ENCODE data around the gene SFXN4. TPM values are rescaled to one million over a fixed set of nuclear protein-coding genes. Genes with fewer than 3 reads are reported as not detected.

The SFXN4 gene
- 10 to 100 TPM; 30.8 to 37.0 TPM for total RNA-seq
- long read RNA-seq, transcript SFXN4-201 (14 exons, 1,363 nt), result major isoform, 23 of 43 reads
- long read RNA-seq, partial matches to known transcripts, result 1 of 43 reads
- long read RNA-seq, other reads (novel, unspliced or antisense), result 19 of 43 reads

GRCh38 chr10:119165171-119166117, at the start of gene SFXN4:
SFXN4 (minus strand) TSS chr10:119165714; CDS start chr10:119165647, 67 bp downstream.
- intact Hi-C loops (cut with DNase I, micrococcal nuclease), result no loop called here
- ATAC-seq (peak; percentile 95), DNase-seq (peak; percentile 78 to 87)

DNA sequence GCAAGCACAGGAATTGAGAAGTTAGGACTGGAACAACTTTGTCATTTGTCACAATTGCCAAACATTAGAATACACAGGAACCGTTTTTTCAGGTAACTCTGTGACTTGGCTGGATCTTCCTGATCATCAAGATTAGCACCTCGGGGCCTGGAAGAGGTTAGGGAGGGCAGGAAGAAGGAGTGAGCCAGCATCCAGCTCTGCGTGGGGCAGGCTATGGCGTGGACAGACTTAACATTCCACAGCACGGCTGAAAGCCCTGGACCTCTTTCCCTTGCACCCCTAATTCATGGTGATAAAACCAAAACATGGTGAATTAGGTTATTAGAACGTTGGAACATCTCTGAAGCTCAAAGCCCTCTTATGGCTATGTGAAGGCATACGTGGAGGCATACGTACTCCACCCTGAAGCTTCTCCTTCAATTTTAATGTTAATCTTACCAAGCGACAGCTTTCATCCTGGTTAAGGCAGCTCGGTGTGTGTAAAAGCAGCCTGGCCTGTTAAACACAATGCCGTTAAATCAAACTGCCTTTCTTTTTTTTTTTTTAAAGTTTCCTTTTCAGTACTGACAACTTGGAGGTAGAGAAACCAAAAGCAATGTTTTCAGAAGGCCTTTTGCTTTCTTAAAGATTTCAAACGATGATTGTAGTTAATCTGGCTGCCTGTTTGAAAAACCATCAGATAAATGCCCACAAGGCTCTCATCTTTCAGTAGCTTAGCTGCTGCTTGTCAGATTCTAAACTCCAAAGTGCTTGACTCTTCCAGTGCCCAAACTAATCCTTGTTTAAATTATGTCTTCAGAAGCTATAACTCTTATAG, 46.3 kb upstream of the SFXN4 start:
- intact Hi-C loops (cut with DNase I, micrococcal nuclease), result no loop called here
- ATAC-seq, result no peak
- no peak for DNase-seq

- intact Hi-C loops (cut with DNase I, micrococcal nuclease), result no loop called here
- DNase-seq, result no peak
Observed at GRCh38 chr10:119211176-119211575, 45.7 kb upstream of the SFXN4 start.

GRCh38 chr10:119210633-119211032, 45.1 kb upstream of the SFXN4 start:
- intact Hi-C loops (cut with DNase I, micrococcal nuclease), result no loop called here
- ATAC-seq (no peak), DNase-seq (no peak)

More at GRCh38 chr10:119211176-119211575, 45.7 kb upstream of the SFXN4 start:
- no peak for ATAC-seq

DNA sequence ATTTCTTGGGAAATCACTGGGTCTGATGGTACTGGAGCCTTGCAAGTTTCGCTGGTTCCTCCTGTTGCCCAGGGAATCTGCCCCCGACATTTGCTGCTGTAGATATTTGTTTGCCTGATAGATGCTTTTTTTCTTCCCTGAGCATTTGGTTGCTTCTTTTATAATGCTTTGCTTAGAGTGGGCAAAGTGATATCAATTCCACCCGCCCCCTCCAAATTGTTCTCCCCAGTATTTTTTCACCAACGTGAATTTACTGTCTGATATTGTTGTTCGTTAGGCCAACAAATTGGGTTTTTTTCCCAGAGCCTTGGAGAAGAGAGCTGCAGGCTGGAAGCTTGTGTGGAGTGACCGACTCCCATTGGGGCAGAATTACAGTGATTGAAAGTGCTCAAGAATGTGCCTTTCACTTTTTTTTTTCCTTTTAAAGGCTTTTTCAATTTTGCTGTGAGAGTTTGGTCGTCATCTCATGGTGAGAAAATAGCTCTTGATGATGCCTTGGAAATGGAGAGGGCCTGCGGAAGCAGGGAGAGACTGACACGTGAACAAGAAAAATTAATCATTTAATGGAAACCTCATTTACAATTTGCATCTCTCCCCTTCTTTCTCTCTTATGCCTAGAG, 44.3 kb upstream of the SFXN4 start:
- no peak for DNase-seq
- no peak for ATAC-seq
- intact Hi-C loops (cut with DNase I, micrococcal nuclease), result loop anchor here (10.0 kb wide), 2 partner anchors 205 to 235 kb away; no protein-coding TSS in a partner anchor

GRCh38 chr10:119209035-119209735, 43.7 kb upstream of the SFXN4 start:
- no peak for ATAC-seq
- intact Hi-C loops (cut with DNase I, micrococcal nuclease), result loop anchor here (10.0 kb wide), 2 partner anchors 206 to 236 kb away; no protein-coding TSS in a partner anchor
- peak; percentile 53 to 76 for DNase-seq

DNA sequence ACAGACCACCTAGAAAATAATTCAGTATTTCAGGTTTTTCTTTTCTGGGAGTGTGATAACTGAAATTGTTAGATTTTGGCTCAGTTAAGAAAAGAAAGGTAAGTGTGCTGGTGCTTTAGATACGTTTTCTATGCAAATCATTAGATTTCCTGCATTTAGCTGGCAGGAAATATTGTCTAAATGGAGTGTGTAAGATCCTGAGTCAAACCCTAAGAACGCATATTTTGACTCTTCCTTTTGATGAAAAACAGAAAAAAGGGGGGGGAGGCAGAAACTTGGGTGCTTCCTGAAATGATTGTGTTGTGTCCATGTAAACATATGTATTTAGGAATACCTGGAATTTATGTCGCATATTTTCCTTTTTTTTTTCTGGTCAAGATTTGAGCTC, 43.0 kb upstream of the SFXN4 start:
- no peak for DNase-seq
- intact Hi-C loops (cut with DNase I, micrococcal nuclease), result loop anchor here (10.0 kb wide), 2 partner anchors 206 to 236 kb away; no protein-coding TSS in a partner anchor

GRCh38 chr10:119207713-119208552, 42.4 kb upstream of the SFXN4 start:
- intact Hi-C loops (cut with DNase I, micrococcal nuclease), result loop anchor here (10.0 kb wide), 2 partner anchors 207 to 237 kb away; no protein-coding TSS in a partner anchor
- ATAC-seq, result peak; percentile 16
- peak; percentile 38 to 51 for DNase-seq

More for the DNA sequence above, 43.0 kb upstream of the SFXN4 start:
- ATAC-seq, result no peak

DNA sequence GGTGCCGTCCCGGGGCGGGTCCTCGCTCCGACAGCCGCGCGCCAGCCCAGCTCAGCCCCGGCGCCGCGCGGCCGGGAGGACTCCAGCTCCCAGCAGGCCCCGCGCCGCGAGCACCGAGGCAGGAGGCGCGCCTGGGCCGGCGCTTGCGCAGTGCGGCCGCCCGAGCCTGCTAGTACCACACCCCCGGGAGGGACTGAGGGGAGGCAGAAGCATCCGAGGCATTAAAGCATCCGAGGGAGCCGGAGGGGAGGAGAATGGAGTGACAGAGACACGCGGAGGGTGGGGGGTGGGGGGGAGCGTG, 41.8 kb upstream of the SFXN4 start, which contains the start of gene GRK5:
TSS of gene GRK5 (plus strand) at position 206 of the 301 bp plus-strand sequence. CDS start 347 bp downstream, outside the sequence.
- intact Hi-C loops (cut with DNase I, micrococcal nuclease), result loop anchor here (10.0 kb wide), 2 partner anchors 207 to 237 kb away; no protein-coding TSS in a partner anchor
- ATAC-seq (peak; percentile 93), DNase-seq (peak; percentile 94)

DNA sequence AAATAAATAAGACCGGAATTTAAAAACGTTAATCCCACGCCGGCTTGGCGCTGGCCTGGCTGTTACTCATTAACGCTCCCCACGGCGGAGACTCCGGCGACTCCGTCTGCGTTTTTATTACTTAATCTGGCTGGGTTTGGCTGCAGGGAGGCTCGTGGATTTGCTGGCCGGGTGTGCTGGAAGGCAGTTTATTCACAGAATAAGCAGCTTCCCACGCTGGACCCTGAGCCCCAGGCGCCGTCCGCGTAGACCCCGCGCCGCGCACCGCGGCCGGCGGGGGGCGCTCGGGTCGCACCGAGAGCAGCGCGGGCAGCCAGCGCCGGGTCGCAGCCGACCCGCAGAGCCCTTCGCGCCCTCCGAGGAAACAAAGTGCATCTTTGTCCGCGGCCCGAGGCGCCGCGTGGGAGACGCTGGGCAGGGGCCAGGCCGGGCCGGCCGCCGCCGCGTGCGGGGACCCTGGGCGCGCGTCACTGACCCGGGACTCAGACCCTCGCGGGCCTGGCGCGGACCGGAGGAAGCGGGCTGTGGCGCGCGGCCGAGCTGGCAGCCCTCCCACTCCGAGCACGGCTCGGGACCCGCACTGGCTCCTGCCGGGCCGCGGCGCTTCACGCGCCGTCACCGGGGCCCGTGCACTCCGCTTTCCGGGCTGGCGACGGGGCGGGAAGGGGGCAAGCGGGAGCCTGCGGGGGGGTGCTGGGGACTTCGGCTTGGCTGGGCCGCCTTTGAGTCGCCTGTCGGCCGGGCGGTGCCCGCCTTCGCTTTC, 41.3 kb upstream of the SFXN4 start:
- peak; percentile 62 to 78 for DNase-seq
- intact Hi-C loops (cut with DNase I, micrococcal nuclease), result loop anchor here (10.0 kb wide), 2 partner anchors 208 to 238 kb away; no protein-coding TSS in a partner anchor
- ATAC-seq, result peak; percentile 53

DNA sequence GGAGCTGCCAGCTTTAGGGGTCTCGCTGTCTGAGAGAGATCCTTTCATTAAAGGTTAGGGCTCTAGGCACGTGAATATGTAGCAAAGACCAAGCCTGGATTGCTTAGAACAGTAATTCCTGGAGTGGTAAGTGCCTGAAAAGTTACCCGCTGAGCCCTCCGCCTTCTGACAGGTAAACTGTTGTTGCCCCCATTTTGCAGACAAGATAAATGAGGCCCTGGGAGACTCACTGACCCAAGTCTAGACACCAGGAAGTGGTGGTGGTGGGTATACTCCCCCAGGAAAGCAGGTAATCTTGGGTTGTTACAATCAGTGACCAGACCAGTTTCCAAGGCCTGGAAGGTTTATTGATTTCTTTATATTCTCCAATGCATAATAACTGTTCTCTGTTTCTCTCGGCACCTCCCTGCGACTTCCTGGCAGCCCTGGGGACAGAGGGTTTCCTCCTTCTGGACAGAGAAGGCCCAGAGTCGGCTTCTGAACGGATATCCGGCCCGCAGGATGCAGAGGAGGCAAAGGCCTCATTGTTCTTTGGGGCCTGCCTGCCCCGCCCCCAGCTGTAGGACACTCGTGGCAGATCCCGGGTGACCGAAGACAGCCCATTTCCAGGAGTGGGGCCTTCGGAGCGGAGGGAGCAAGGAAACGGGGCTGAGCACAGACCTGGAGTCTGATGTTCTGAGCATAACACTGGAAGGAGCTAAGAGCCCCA, 40.5 kb upstream of the SFXN4 start:
- DNase-seq (peak; percentile 75 to 83), ATAC-seq (peak; percentile 48)
- intact Hi-C loops (cut with DNase I, micrococcal nuclease), result loop anchor here (10.0 kb wide), 2 partner anchors 209 to 239 kb away; no protein-coding TSS in a partner anchor

- DNase-seq (no peak), ATAC-seq (no peak)
- intact Hi-C loops (cut with DNase I, micrococcal nuclease), result loop anchor here (10.0 kb wide), 2 partner anchors 212 to 242 kb away; no protein-coding TSS in a partner anchor
Observed at GRCh38 chr10:119203006-119203405, 37.5 kb upstream of the SFXN4 start.

GRCh38 chr10:119201233-119201632, 35.7 kb upstream of the SFXN4 start:
- intact Hi-C loops (cut with DNase I, micrococcal nuclease), result loop anchor here (10.0 kb wide), 2 partner anchors 214 to 244 kb away; no protein-coding TSS in a partner anchor
- DNase-seq (no peak), ATAC-seq (no peak)

DNA sequence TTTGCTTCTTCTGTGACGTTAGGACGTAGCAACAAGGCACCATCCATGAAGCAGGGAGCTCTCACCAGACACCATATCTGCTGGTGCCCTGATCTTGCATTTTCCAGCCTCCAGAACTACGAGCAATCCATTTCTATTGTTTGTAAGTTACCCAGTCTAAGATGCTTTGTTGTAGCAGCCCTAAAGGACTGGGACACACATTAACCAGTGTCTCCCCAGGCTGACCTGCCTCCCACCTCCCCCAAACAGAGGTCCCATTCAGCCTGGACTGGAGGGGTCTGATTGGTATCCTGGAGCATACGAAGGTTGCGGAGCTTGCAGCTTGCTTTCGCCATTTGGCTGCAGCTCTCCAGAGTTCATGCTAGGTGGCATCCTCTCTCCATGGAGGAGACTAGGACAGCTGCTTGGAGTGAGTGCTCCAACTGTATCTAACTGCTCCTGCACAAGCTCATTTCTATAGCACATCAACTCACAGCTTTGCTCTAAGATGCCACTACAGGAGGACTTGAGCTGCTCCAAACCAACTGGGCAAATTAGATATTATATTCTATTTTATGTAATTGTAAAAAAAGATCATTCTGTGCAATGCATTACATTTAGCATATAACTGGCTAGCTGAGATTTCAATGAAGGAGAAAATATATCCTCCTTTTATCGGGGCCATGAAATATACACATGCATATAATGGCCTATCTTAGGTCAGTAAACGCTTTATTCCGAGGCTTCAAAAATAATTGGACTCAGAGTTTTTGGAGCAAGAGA, 33.9 kb upstream of the SFXN4 start:
- DNase-seq (peak; percentile 50 to 57), ATAC-seq (peak; percentile 98)
- intact Hi-C loops (cut with DNase I, micrococcal nuclease), result loop anchor here in 1 of 2 donors (5.0 kb wide), 1 partner anchor 248 kb away; no protein-coding TSS in a partner anchor

Measured in left colon (tissue), 2 donors.